ENCODE measurements around the gene BCL2L12. TPM values are rescaled to one million over a fixed set of nuclear protein-coding genes. Genes with fewer than 3 reads are reported as not detected.

BCL2L12 gene
- total RNA-seq, 1 experiment from 2014 or later = 145 TPM

DNA sequence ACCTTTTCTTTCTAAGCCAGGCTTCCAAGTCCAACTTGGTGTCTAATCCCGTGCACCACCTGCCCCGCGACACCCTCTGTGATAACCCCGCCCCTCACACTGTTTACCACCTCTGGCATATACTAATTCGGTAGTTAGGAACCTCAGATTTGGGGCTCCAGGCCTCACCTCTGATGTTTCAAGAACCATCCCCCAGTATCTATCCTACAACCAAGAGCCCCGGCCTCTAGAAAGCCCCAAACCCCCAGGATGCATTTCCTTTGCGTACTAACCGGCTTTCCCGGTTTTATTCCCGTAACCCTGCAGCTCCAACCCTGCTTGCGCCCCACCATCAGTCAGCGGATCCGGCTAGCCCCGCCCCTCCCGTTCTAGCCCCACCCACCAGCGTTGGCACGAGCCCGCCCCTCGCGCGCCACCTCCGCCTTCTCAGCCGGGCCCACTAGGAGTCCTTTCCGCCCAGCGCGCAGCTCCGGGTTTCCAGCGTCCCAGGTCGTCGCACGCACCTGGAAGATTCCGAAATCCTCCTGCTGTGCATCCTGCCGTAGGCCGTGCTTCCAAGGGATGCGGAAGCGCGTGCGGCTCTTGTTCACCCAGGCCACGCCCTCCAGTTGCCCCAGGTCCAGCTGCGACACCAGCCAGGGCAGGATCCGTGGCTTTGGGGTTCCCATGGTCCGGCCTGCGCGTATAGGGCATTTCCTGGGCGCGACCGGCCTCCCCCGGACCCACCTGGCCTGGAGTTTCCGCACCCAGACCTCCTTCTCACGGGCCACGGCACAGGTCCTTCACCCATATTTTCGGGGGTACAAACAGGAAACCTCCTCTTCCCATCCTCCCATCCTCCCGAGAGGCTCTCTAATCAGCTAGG is 1.3 kb upstream of the BCL2L12 start:
- Mint-ChIP-seq H3K36me3 (ENCODE audit: insufficient read depth in 1 of 3, low read depth in 3 of 3) (peaks cover 41 to 61% (median 59%) of the 10 kb centered on the region in 3 experiments), H3K27me3 (ENCODE audit: low read depth) (peaks cover 3% of the 10 kb centered on the region), H3K4me3 (peak overlapping the region; percentile 99 to 100), H3K9me3 (peaks cover 7 to 8% of the 10 kb centered on the region in 2 experiments), H3K4me1 (peaks cover 12 to 34% of the 10 kb centered on the region in 2 experiments), H3K27ac (peak overlapping the region; percentile 96 to 99 (median 96))
- no CpG with 5 or more reads among the region's 53 CpGs for WGBS (ENCODE audit: extremely low coverage, insufficient read length, low lambda C conversion rate)
- H4K8ac ChIP-seq (replicated peaks; ENCODE audit: insufficient read length, low read depth, low read length) = no peak overlapping the region
- H4K5ac ChIP-seq (ENCODE audit: insufficient read length, low read depth, low read length) = no peak overlapping the region
- H3K56ac ChIP-seq (ENCODE audit: insufficient read length, low read depth, low read length) = no peak overlapping the region
- no peak overlapping the region for H2BK12ac ChIP-seq (ENCODE audit: insufficient read length, low read depth, low read length)
- H2AFZ ChIP-seq (ENCODE audit: low read length) = no peak overlapping the region
- DNase-seq = peak; percentile 96
- no peaks in the 10 kb centered on the region for H3K4me1 ChIP-seq (ENCODE audit: insufficient read depth, low read length)
- H3K79me1 ChIP-seq (ENCODE audit: insufficient read depth, low read depth, low read length, poor library complexity, severe bottlenecking) = peaks cover 11% of the 10 kb centered on the region
- peak overlapping the region; percentile 99 for H3K4me2 ChIP-seq (ENCODE audit: insufficient read depth, insufficient read length, low read length)
- TF ChIP-seq, protein P1, sequence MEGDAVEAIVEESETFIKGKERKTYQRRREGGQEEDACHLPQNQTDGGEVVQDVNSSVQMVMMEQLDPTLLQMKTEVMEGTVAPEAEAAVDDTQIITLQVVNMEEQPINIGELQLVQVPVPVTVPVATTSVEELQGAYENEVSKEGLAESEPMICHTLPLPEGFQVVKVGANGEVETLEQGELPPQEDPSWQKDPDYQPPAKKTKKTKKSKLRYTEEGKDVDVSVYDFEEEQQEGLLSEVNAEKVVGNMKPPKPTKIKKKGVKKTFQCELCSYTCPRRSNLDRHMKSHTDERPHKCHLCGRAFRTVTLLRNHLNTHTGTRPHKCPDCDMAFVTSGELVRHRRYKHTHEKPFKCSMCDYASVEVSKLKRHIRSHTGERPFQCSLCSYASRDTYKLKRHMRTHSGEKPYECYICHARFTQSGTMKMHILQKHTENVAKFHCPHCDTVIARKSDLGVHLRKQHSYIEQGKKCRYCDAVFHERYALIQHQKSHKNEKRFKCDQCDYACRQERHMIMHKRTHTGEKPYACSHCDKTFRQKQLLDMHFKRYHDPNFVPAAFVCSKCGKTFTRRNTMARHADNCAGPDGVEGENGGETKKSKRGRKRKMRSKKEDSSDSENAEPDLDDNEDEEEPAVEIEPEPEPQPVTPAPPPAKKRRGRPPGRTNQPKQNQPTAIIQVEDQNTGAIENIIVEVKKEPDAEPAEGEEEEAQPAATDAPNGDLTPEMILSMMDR (conservative IDR thresholded peaks at IDR 0.05) = peak; percentile 14; the same call in 2 of the 3 replicates
- peaks cover 5% of the 10 kb centered on the region; the same call in 1 of the 2 replicates for H3K79me2 ChIP-seq (ENCODE audit: insufficient read depth, low read length)
- no peak overlapping the region; the same call in 1 of the 2 replicates for H3K4ac ChIP-seq (ENCODE audit: low read depth, low read length)
- H2AK5ac ChIP-seq (ENCODE audit: insufficient read length, low read length) = no peak overlapping the region
- H4K91ac ChIP-seq (ENCODE audit: insufficient read length, low read depth, low read length) = no peak overlapping the region
- H3K23me2 ChIP-seq (ENCODE audit: insufficient read length, low read depth, low read length, poor library complexity, severe bottlenecking) = peaks cover 18% of the 10 kb centered on the region
- no peak overlapping the region for H3T11ph ChIP-seq (ENCODE audit: low read length)
- H2BK5ac ChIP-seq (ENCODE audit: insufficient read length, low read length) = no peak overlapping the region
- no peak overlapping the region for H2BK20ac ChIP-seq (ENCODE audit: low read depth, low read length, poor library complexity, severe bottlenecking)
- H3K9ac ChIP-seq (ENCODE audit: extremely low read depth, insufficient read length, low read length) = peak overlapping the region; percentile 88
- H3K18ac ChIP-seq (ENCODE audit: insufficient read length, low read depth, low read length) = peak overlapping the region; percentile 45
- H3K14ac ChIP-seq (ENCODE audit: insufficient read depth, low read length) = peak overlapping the region; percentile 74
- peak overlapping the region; percentile 9 for H3K23ac ChIP-seq (ENCODE audit: insufficient read length, low read depth, low read length)
- H4K20me1 ChIP-seq (ENCODE audit: control insufficient read depth, insufficient read depth, insufficient read length) = no peaks in the 10 kb centered on the region
- H3K27me3 ChIP-seq (ENCODE audit: insufficient read depth, low read length) = no peaks in the 10 kb centered on the region
- peak overlapping the region; percentile 54 for H3K27ac ChIP-seq (ENCODE audit: insufficient read length, low read depth, low read length)
- H2BK15ac ChIP-seq (ENCODE audit: low read depth, low read length) = no peak overlapping the region
- no peak overlapping the region for H2BK120ac ChIP-seq (ENCODE audit: low read depth, low read length, poor library complexity, severe bottlenecking)
- no peaks in the 10 kb centered on the region for H3K9me3 ChIP-seq (ENCODE audit: control insufficient read depth, low read depth, low read length)
